Hepatocyte (in vitro differentiated cells): Measurements from ENCODE around the gene PDXP. TPM values are rescaled to one million over a fixed set of nuclear protein-coding genes. Genes with fewer than 3 reads are reported as not detected.

Experiments used
- DNase-seq: peaks from one replicate; pipeline ENCODE4 v3.0.0-alpha.2; 2016; ENCODE audit warnings: low spot score
- H2AFZ ChIP-seq: fragments of 200-600 bp; sonication (generic); 2 replicates; pipeline ENCODE4 v1.6.0; 2016; ENCODE audit warnings: antibody characterized with exemption, mild to moderate bottlenecking
- H3K27ac ChIP-seq: fragments of 200-600 bp; sonication (generic); 2 replicates; pipeline ENCODE4 v1.5.1; 2016; ENCODE audit warnings: mild to moderate bottlenecking
- H3K27me3 ChIP-seq: fragments of 200-600 bp; sonication (generic); 2 replicates; pipeline ENCODE4 v1.6.1; 2016
- H3K36me3 ChIP-seq: fragments of 200-600 bp; sonication (generic); replicated peaks from 2 replicates; pipeline ENCODE4 v1.5.1; 2016; ENCODE audit warnings: low read depth; ENCODE audit not compliant: insufficient read depth
- H3K4me1 ChIP-seq: fragments of 200-600 bp; sonication (generic); 2 replicates; pipeline ENCODE4 v1.5.1; 2016; ENCODE audit warnings: mild to moderate bottlenecking, moderate library complexity; ENCODE audit not compliant: insufficient read depth
- H3K4me2 ChIP-seq: fragments of 200-600 bp; sonication (generic); 2 replicates; pipeline ENCODE4 v1.6.0; 2016
- H3K4me3 ChIP-seq: fragments of 200-600 bp; sonication (generic); 2 replicates; pipeline ENCODE4 v1.5.1; 2016; ENCODE audit warnings: mild to moderate bottlenecking
- H3K79me2 ChIP-seq: fragments of 200-600 bp; sonication (generic); 2 replicates; pipeline ENCODE4 v1.6.0; 2017; ENCODE audit warnings: mild to moderate bottlenecking
- H3K9me2 ChIP-seq: fragments of 200-600 bp; sonication (generic); replicated peaks from 2 replicates; pipeline ENCODE4 v1.6.0; 2017; ENCODE audit warnings: mild to moderate bottlenecking; ENCODE audit not compliant: insufficient read depth
- H3K9me3 ChIP-seq: fragments of 200-600 bp; sonication (generic); 2 replicates; pipeline ENCODE4 v1.5.1; 2016; ENCODE audit warnings: low read depth, mild to moderate bottlenecking
- H4K20me1 ChIP-seq: fragments of 200-600 bp; sonication (generic); 2 replicates; pipeline ENCODE4 v1.6.0; 2016; ENCODE audit warnings: mild to moderate bottlenecking; ENCODE audit not compliant: insufficient read depth, poor library complexity, severe bottlenecking
- EZH2 ChIP-seq: fragments of 200-600 bp; sonication (generic); IDR thresholded peaks from 2 replicates; pipeline ENCODE4 v1.6.1; 2016; ENCODE audit warnings: antibody characterized with exemption, mild to moderate bottlenecking, borderline replicate concordance
- EZH2phosphoT487 ChIP-seq: fragments of 200-600 bp; sonication (generic); IDR thresholded peaks from one replicate; pipeline ENCODE4 v1.6.1; 2018; ENCODE audit warnings: antibody characterized with exemption, mild to moderate bottlenecking, low read depth, moderate library complexity; ENCODE audit not compliant: unreplicated experiment, severe bottlenecking
- WGBS: methylation state at CpG from one replicate; pipeline ENCODE4 v1.1.6; 2016; ENCODE audit warnings: low lambda C conversion rate; ENCODE audit errors: missing lambda C conversion rate; 5-methylcytosine and 5-hydroxymethylcytosine counted together
- polyA plus RNA-seq: library from polyadenylated mRNA; unstranded; fragments of >200 nt; fragmentation: Nextera tagmentation; extraction: Ambion mirVana; gene quantifications from 2 replicates; pipeline ENCODE4 v1.2.1, GENCODE V29; 2016
- total RNA-seq: library from RNA; depleted of rRNA; stranded (reverse); fragments of >200 nt; gene quantifications from 2 replicates; pipeline ENCODE4 v1.2.3, GENCODE V29; 2014
- TF ChIP-seq, protein P1 (sequence below): fragments of 200-600 bp; sonication (generic); IDR thresholded peaks from 2 replicates; pipeline ENCODE4 v1.5.1; 2016; ENCODE audit warnings: antibody characterized with exemption, mild to moderate bottlenecking; ENCODE audit not compliant: poor library complexity

PDXP gene
- total and polyA plus RNA-seq, 2 experiments from 2014 or later: 15.0 to 27.6 TPM

GRCh38 chr22:37696657-37697537 is 38.4 kb downstream of the PDXP start, which contains the start of gene TRIOBP:
Gene TRIOBP (plus strand): TSS chr22:37697048. CDS start chr22:37701366, 4,318 bp downstream.
- Histone ChIP-seq H4K20me1 (no peaks in the 10 kb centered on the region), H3K4me1 (no peaks in the 10 kb centered on the region), H2AFZ (peak within 1 kb of the TSS; percentile 7), H3K9me3 (no peaks in the 10 kb centered on the region), H3K27ac (peak within 1 kb of the TSS; percentile 29), H3K4me2 (peak within 1 kb of the TSS; percentile 76), H3K9me2 (no peaks in the 10 kb centered on the region), H3K4me3 (no peak within 1 kb of the TSS), H3K36me3 (no peaks in the 10 kb centered on the region), H3K79me2 (no peaks in the 10 kb centered on the region), H3K27me3 (no peaks in the 10 kb centered on the region)
- DNase-seq: peak; percentile 97
- TF ChIP-seq, protein P1, sequence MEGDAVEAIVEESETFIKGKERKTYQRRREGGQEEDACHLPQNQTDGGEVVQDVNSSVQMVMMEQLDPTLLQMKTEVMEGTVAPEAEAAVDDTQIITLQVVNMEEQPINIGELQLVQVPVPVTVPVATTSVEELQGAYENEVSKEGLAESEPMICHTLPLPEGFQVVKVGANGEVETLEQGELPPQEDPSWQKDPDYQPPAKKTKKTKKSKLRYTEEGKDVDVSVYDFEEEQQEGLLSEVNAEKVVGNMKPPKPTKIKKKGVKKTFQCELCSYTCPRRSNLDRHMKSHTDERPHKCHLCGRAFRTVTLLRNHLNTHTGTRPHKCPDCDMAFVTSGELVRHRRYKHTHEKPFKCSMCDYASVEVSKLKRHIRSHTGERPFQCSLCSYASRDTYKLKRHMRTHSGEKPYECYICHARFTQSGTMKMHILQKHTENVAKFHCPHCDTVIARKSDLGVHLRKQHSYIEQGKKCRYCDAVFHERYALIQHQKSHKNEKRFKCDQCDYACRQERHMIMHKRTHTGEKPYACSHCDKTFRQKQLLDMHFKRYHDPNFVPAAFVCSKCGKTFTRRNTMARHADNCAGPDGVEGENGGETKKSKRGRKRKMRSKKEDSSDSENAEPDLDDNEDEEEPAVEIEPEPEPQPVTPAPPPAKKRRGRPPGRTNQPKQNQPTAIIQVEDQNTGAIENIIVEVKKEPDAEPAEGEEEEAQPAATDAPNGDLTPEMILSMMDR: peak; percentile 55
- no peak for TF ChIP-seq EZH2
- 3% methylated on average over 31 of the region's 39 CpGs for WGBS

GRCh38 chr22:37697538-37697835 is 39.0 kb downstream of the PDXP start:
- Histone ChIP-seq H3K4me2 (peak overlapping the region; percentile 76), H4K20me1 (no peaks in the 10 kb centered on the region), H3K27me3 (no peaks in the 10 kb centered on the region), H3K9me3 (no peaks in the 10 kb centered on the region), H3K4me1 (no peaks in the 10 kb centered on the region), H3K36me3 (no peaks in the 10 kb centered on the region), H3K79me2 (no peaks in the 10 kb centered on the region), H3K27ac (peak overlapping the region; percentile 5), H3K9me2 (no peaks in the 10 kb centered on the region), H3K4me3 (no peak overlapping the region), H2AFZ (peak overlapping the region; percentile 7)
- no peak for DNase-seq
- 23% methylated on average over 3 of the region's 3 CpGs for WGBS
- TF ChIP-seq EZH2: no peak
- TF ChIP-seq, protein P1: no peak

DNA sequence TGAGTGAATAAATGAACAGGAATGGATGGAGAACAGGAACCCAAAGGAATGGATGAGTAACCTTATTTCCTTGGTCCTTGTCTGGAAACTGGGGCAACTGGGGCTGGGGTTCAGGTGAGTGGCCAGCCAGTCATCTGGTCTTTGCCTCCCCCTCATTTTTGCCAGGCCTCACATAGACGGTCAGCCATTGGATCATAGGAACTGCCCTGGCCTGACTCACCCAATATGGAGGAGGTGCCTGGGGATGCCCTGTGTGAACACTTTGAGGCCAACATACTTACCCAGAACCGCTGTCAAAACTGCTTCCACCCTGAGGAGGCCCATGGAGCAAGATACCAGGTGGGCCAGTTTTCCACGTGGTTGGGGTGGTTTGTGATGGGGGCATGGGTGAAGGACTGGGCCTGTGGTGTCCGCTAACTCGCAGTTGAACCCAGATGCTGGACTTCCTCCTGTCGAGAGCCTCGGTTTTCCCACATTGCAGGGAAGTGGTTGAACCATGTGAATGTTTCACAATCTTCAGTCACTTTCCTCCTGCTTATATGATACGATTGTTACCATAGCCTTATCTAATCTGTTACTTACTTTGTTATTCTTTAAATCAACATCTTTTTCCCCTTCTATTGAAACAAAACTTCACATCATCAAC is 42.7 kb downstream of the PDXP start:
- Histone ChIP-seq H3K9me3 (no peaks in the 10 kb centered on the region), H3K4me2 (no peak overlapping the region), H3K27me3 (no peaks in the 10 kb centered on the region), H3K9me2 (no peaks in the 10 kb centered on the region), H3K27ac (no peak overlapping the region), H3K4me1 (no peaks in the 10 kb centered on the region), H4K20me1 (no peaks in the 10 kb centered on the region), H3K36me3 (no peaks in the 10 kb centered on the region), H3K79me2 (no peaks in the 10 kb centered on the region), H2AFZ (no peak overlapping the region), H3K4me3 (no peak overlapping the region)
- TF ChIP-seq, protein P1: no peak
- no peak for TF ChIP-seq EZH2phosphoT487
- no peak for TF ChIP-seq EZH2
- no peak for DNase-seq
- whole genome bisulfite sequencing: 84% methylated on average over 8 of the region's 8 CpGs
